K562 (cell line): ENCODE data around the gene MYH11. TPM values are rescaled to one million over a fixed set of nuclear protein-coding genes. Genes with fewer than 3 reads are reported as not detected.

ENCODE experiments used
- ATAC-seq: fragments of 200-7000 bp; cut with Tn5 transposase; 3 replicates; pipeline ENCODE4 v1.9.1; 2020; ENCODE audit warnings: moderate library complexity
- BruUV-seq: library from RNA; stranded (reverse); fragments of 400-500 nt; replicated peaks from 2 replicates; lab custom pipeline; 2021; lab: Mats Ljungman, UMichigan
- CTCF ChIA-PET: fragments of 300-600 bp; formaldehyde crosslinking; extraction: SDS; loops from one replicate; lab custom pipeline; 2021; ENCODE audit warnings: low intra/inter-chr PET ratio; lab: Yijun Ruan, JAX
- POLR2A ChIA-PET: fragments of 300-600, 350-650 bp; sonication (Branson Sonifier 250); formaldehyde crosslinking; extraction: SDS; loops from one replicate; lab custom pipeline; 2021; ENCODE audit warnings: antibody characterized with exemption, inconsistent platforms; lab: Yijun Ruan, JAX
- DNase-seq, 4 experiments: peaks; one replicate each; pipeline versions ENCODE4 v3.0.0 to v3.0.0-alpha.2; 2011 to 2018; ENCODE audit warnings: low spot score in 3 of 4, mixed read lengths in 3 of 4; ENCODE audit errors: extremely low read depth in 1 of 4
- FAIRE-seq: peaks from 2 replicates; lab custom pipeline; 2011; peaks lifted over from hg19 to GRCh38; lab: Jason Lieb, UNC
- H2AFZ ChIP-seq: 2 replicates; pipeline ENCODE4 v1.6.0; 2011; ENCODE audit warnings: low read depth, low read length, control low read depth, inconsistent platforms
- H3K27ac ChIP-seq: fragments of 200-600 bp; 3 replicates; pipeline ENCODE4 v1.8.0; 2011; ENCODE audit warnings: low read depth, mild to moderate bottlenecking, control low read depth, inconsistent platforms, low read length, moderate library complexity, mixed read lengths; ENCODE audit errors: extremely low read depth
- H3K27me3 ChIP-seq, 2 experiments: fragments of 300-600 bp in 1 of 2; 2 replicates in 1 of 2; 3 replicates in 1 of 2; pipeline versions ENCODE4 v1.6.0 to v1.8.0; 2011; ENCODE audit warnings: inconsistent platforms in 2 of 2, low read length in 2 of 2, mild to moderate bottlenecking in 1 of 2, mixed read lengths in 1 of 2, moderate library complexity in 1 of 2; ENCODE audit not compliant: control insufficient read depth in 2 of 2, insufficient read depth in 2 of 2
- H3K36me3 ChIP-seq: fragments of 300-600 bp; 3 replicates; pipeline ENCODE4 v1.8.0; 2011; ENCODE audit warnings: mild to moderate bottlenecking, low read length, inconsistent platforms; ENCODE audit not compliant: control insufficient read depth, insufficient read depth
- H3K4me1 ChIP-seq, 2 experiments: fragments of 200-600 bp in 1 of 2; replicated peaks in 1 of 2; 2 replicates in 1 of 2; 3 replicates in 1 of 2; pipeline versions ENCODE4 v1.5.1 to v1.8.0; 2011; ENCODE audit warnings: inconsistent platforms in 2 of 2, low read length in 2 of 2, mild to moderate bottlenecking in 1 of 2, mixed read lengths in 1 of 2, moderate library complexity in 1 of 2; ENCODE audit not compliant: control insufficient read depth in 2 of 2, insufficient read depth in 2 of 2
- H3K4me2 ChIP-seq: 2 replicates; pipeline ENCODE4 v1.6.1; 2011; ENCODE audit warnings: low read length, control low read depth, inconsistent platforms, mixed read lengths; ENCODE audit not compliant: insufficient read depth
- H3K4me3 ChIP-seq: fragments of 200-600 bp; sonication (generic), shearing (Covaris generic); 2 replicates; pipeline ENCODE4 v1.5.1; 2016; ENCODE audit warnings: control low read depth, inconsistent platforms
- H3K79me2 ChIP-seq: fragments of 200-600 bp; 3 replicates; pipeline ENCODE4 v1.8.0; 2011; ENCODE audit warnings: low read length, inconsistent platforms; ENCODE audit not compliant: control insufficient read depth, insufficient read depth
- H3K9ac ChIP-seq, 2 experiments: 2 replicates each; pipeline versions ENCODE4 v1.6.0 to v1.6.1; 2011; ENCODE audit warnings: low read depth in 2 of 2, low read length in 2 of 2, control low read depth in 1 of 2, inconsistent platforms in 1 of 2, mild to moderate bottlenecking in 1 of 2, mixed read lengths in 1 of 2; ENCODE audit not compliant: insufficient read depth in 1 of 2
- H3K9me1 ChIP-seq: one replicate; pipeline ENCODE4 v1.6.0; 2011; ENCODE audit warnings: inconsistent platforms, mild to moderate bottlenecking, low read length, moderate library complexity; ENCODE audit not compliant: control insufficient read depth, insufficient read depth
- H3K9me3 ChIP-seq: replicated peaks from 2 replicates; pipeline ENCODE4 v1.5.1; 2011; ENCODE audit warnings: low read depth, low read length, inconsistent platforms; ENCODE audit not compliant: control insufficient read depth, insufficient read depth
- H4K20me1 ChIP-seq: replicated peaks from 2 replicates; pipeline ENCODE4 v1.6.1; 2011; ENCODE audit warnings: low read length, inconsistent platforms, mixed read lengths; ENCODE audit not compliant: control insufficient read depth, insufficient read depth
- ATF7 ChIP-seq: fragments of 450-650 bp; IDR thresholded peaks from 2 replicates; pipeline ENCODE4 v1.7.1; 2014; ENCODE audit warnings: mild to moderate bottlenecking, moderate library complexity
- DACH1 ChIP-seq: fragments of 450-650 bp; IDR thresholded peaks from 2 replicates; pipeline ENCODE4 v1.6.1; 2018; ENCODE audit not compliant: partially characterized antibody
- EHMT2 ChIP-seq: fragments of 450-650 bp; IDR thresholded peaks from 2 replicates; pipeline ENCODE4 v1.6.1; 2018; ENCODE audit warnings: antibody characterized with exemption
- KAT2B ChIP-seq: IDR thresholded peaks from one replicate; pipeline ENCODE4 v1.6.1; 2012; ENCODE audit warnings: low read depth, mild to moderate bottlenecking, control low read depth, inconsistent platforms, low read length, moderate library complexity
- NCOA4 ChIP-seq: fragments of 450-650 bp; IDR thresholded peaks from 2 replicates; pipeline ENCODE4 v1.6.1; 2018; ENCODE audit warnings: mild to moderate bottlenecking; ENCODE audit not compliant: partially characterized antibody
- ZBTB8A ChIP-seq: fragments of 450-650 bp; IDR thresholded peaks from 2 replicates; pipeline ENCODE4 v1.6.1; 2018; ENCODE audit warnings: mild to moderate bottlenecking, moderate library complexity; ENCODE audit not compliant: partially characterized antibody
- ZKSCAN8 ChIP-seq: fragments of 200-800 bp; sonication (Bioruptor generic); IDR thresholded peaks from 2 replicates; pipeline ENCODE4 v1.6.1; 2016; ENCODE audit warnings: missing genetic modification characterization, missing compliant biosample characterization
- WGBS: fragments of 100-300 bp; shearing (Covaris generic); methylation state at CpG from one replicate; pipeline ENCODE4 v1.1.6; 2016; ENCODE audit warnings: low coverage, mixed read lengths; ENCODE audit not compliant: insufficient coverage; ENCODE audit errors: missing lambda C conversion rate; 5-methylcytosine and 5-hydroxymethylcytosine counted together
- in situ Hi-C: fragments of 300-500 bp; cut with MboI; formaldehyde crosslinking; loops from 4 replicates; pipeline ENCODE4 v1.15.0; 2018; ENCODE audit warnings: inconsistent platforms, mixed read lengths
- intact Hi-C: fragments of 100-400 bp; cut with micrococcal nuclease; formaldehyde crosslinking; loops from 2 replicates; pipeline ENCODE4 v1.14.2; 2022
- polyA plus RNA-seq, 8 experiments: library from polyadenylated mRNA; depleted of rRNA in 4 of 8; stranded (reverse) in 5 of 8; unstranded in 3 of 8; fragments of >200 nt; fragmentation: Nextera tagmentation in 2 of 8; fragmentation: Illumina TruSeq in 1 of 8; extraction: Ambion mirVana in 2 of 8; extraction: Trizol in 1 of 8; gene quantifications; 2 replicates each; pipeline versions ENCODE4 v1.2.1 to v1.2.3, GENCODE V29; 2011 to 2014; ENCODE audit warnings: inconsistent platforms in 1 of 8, missing spikeins in 1 of 8
- total RNA-seq, 7 experiments: library from RNA; depleted of rRNA in 6 of 7; stranded (reverse); fragments of >200 nt in 6 of 7; fragmentation: Illumina TruSeq in 2 of 7; extraction: Trizol in 2 of 7; gene quantifications; 2 replicates each; pipeline versions ENCODE4 v1.2.1 to v1.2.3, GENCODE V29; 2011 to 2021; ENCODE audit warnings: low replicate concordance in 1 of 7
- TF ChIP-seq, protein P1 (sequence below), 2 experiments: fragments of 450-650 bp; formaldehyde crosslinking in 1 of 2; IDR thresholded peaks; 2 replicates each; pipeline versions ENCODE4 v1.4.0 to v1.6.1; 2014 to 2020; ENCODE audit warnings: mild to moderate bottlenecking in 2 of 2, borderline replicate concordance in 1 of 2, low read depth in 1 of 2
- TF ChIP-seq, protein P2 (sequence below): fragments of 250-450 bp; sonication (Bioruptor Pico); IDR thresholded peaks from 2 replicates; pipeline ENCODE4 v1.4.0; 2020; ENCODE audit warnings: mild to moderate bottlenecking, moderate library complexity, borderline replicate concordance

MYH11 gene
- total and polyA plus RNA-seq, 9 of the 15 experiments (the other 6 are each of a cell fraction or from before 2014, with no cell fraction given), result 0.05 to 0.47 (median 0.08) TPM; not detected in 5

DNA sequence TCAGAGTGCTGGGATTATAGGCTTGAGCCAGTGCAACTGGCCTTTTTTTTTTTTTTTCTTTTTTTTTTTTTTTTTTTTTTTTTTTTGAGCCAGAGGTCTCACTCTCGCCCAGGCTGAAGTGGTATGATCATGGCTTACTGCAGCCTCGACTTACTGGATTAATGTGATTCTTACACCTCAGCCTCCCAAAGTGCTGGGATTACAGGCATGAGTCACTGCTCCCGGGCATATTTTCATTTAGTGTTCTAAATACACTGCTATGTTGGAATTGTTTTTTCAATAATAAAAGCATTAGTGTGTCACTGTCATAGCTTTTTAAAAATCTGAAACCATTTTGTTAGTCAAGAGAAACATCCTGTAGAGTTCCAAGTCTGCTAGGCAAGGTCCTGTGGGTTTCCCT, 166.5 kb downstream of the MYH11 start (continued):
- TF ChIP-seq NCOA4 (no peak), EHMT2 (no peak), DACH1 (no peak), KAT2B (no peak)
- TF ChIP-seq, all 486 proteins: peak for 0

DNA sequence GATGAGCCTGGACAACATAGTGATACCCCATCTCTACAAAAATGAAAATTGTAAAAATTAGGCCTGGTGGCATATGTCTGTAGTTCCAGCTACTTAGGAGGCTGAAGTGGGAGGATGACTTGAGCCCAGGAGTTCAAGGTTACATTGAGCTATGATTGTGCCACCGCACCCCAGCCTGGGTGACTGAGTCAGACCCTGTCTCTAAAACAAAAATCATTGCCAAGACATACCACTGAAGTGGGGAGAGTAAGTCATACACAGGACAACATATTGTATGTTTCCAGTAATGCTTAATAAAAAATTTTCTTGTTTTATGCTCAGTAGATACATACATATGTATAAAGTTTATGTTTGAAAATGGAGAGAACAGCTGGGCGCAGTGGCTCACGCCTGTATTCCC, 167.5 kb downstream of the MYH11 start:
- no TSS peak for BruUV-seq
- peaks cover 81% of the 10 kb centered on the region; the same call in 2 of the 3 replicates for H3K36me3 ChIP-seq
- FAIRE-seq, result no peak

More for the DNA sequence above, 167.5 kb downstream of the MYH11 start:
- ATAC-seq, result no peak
- Histone ChIP-seq H3K27ac (no peak overlapping the region), H2AFZ (no peak overlapping the region), H3K9ac (no peak overlapping the region), H3K4me1 (no peaks in the 10 kb centered on the region), H4K20me1 (no peaks in the 10 kb centered on the region; the same call in 1 of the 2 replicates), H3K9me1 (no peaks in the 10 kb centered on the region), H3K4me3 (no peak overlapping the region), H3K9me3 (no peaks in the 10 kb centered on the region), H3K4me2 (no peak overlapping the region), H3K79me2 (no peaks in the 10 kb centered on the region), H3K27me3 (no peaks in the 10 kb centered on the region)
- TF ChIP-seq, protein P1, sequence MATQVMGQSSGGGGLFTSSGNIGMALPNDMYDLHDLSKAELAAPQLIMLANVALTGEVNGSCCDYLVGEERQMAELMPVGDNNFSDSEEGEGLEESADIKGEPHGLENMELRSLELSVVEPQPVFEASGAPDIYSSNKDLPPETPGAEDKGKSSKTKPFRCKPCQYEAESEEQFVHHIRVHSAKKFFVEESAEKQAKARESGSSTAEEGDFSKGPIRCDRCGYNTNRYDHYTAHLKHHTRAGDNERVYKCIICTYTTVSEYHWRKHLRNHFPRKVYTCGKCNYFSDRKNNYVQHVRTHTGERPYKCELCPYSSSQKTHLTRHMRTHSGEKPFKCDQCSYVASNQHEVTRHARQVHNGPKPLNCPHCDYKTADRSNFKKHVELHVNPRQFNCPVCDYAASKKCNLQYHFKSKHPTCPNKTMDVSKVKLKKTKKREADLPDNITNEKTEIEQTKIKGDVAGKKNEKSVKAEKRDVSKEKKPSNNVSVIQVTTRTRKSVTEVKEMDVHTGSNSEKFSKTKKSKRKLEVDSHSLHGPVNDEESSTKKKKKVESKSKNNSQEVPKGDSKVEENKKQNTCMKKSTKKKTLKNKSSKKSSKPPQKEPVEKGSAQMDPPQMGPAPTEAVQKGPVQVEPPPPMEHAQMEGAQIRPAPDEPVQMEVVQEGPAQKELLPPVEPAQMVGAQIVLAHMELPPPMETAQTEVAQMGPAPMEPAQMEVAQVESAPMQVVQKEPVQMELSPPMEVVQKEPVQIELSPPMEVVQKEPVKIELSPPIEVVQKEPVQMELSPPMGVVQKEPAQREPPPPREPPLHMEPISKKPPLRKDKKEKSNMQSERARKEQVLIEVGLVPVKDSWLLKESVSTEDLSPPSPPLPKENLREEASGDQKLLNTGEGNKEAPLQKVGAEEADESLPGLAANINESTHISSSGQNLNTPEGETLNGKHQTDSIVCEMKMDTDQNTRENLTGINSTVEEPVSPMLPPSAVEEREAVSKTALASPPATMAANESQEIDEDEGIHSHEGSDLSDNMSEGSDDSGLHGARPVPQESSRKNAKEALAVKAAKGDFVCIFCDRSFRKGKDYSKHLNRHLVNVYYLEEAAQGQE (IDR thresholded peaks at IDR 0.05; ENCODE audit: borderline replicate concordance), result no peak
- TF ChIP-seq, protein P1 (CRISPR knock-in tag; IDR thresholded peaks at IDR 0.05; ENCODE audit: low read depth), result no peak
- no peak for TF ChIP-seq ZBTB8A
- no peak for TF ChIP-seq ATF7
- no peak for TF ChIP-seq ZKSCAN8 (CRISPR knock-in tag)
- TF ChIP-seq, protein P2, sequence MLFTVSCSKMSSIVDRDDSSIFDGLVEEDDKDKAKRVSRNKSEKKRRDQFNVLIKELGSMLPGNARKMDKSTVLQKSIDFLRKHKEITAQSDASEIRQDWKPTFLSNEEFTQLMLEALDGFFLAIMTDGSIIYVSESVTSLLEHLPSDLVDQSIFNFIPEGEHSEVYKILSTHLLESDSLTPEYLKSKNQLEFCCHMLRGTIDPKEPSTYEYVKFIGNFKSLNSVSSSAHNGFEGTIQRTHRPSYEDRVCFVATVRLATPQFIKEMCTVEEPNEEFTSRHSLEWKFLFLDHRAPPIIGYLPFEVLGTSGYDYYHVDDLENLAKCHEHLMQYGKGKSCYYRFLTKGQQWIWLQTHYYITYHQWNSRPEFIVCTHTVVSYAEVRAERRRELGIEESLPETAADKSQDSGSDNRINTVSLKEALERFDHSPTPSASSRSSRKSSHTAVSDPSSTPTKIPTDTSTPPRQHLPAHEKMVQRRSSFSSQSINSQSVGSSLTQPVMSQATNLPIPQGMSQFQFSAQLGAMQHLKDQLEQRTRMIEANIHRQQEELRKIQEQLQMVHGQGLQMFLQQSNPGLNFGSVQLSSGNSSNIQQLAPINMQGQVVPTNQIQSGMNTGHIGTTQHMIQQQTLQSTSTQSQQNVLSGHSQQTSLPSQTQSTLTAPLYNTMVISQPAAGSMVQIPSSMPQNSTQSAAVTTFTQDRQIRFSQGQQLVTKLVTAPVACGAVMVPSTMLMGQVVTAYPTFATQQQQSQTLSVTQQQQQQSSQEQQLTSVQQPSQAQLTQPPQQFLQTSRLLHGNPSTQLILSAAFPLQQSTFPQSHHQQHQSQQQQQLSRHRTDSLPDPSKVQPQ (CRISPR knock-in tag), result no peak
- ChIA-PET CTCF (no interaction called here), POLR2A (interaction anchor here (0.6 to 1.6 kb wide), 2 partner anchors 9 to 18 kb away, joined by 4 to 6 read pairs; no protein-coding TSS in a partner anchor)
- DNase-seq, result no peak
- 85% methylated on average over 3 of the region's 3 CpGs for WGBS
- intact Hi-C loops, result no loop called here
- in situ Hi-C loops, result no loop called here
